Panc1 (cell line): ENCODE measurements around the gene WWOX.

Experiments
- POLR2AphosphoS5 ChIP-seq: IDR thresholded peaks from 2 replicates; pipeline ENCODE4 v1.6.1; 2012; ENCODE audit warnings: mild to moderate bottlenecking, low read depth, low read length, moderate library complexity
- SIN3A ChIP-seq: IDR thresholded peaks from 2 replicates; pipeline ENCODE4 v1.6.1; 2012; ENCODE audit warnings: low read depth, mild to moderate bottlenecking, low read length, moderate library complexity, borderline replicate concordance; ENCODE audit not compliant: insufficient read depth
- TCF7L2 ChIP-seq: IDR thresholded peaks from 2 replicates; pipeline ENCODE4 v1.6.1; 2011; ENCODE audit warnings: mild to moderate bottlenecking, low read depth, low read length, inconsistent platforms
- TF ChIP-seq, protein P1 (sequence below): fragments of 450-650 bp; IDR thresholded peaks from 2 replicates; pipeline ENCODE4 v1.5.1; 2017; ENCODE audit warnings: mild to moderate bottlenecking

GRCh38 chr16:78953526-78953925 is 854.1 kb downstream of the WWOX start:
- TF ChIP-seq, protein P1, sequence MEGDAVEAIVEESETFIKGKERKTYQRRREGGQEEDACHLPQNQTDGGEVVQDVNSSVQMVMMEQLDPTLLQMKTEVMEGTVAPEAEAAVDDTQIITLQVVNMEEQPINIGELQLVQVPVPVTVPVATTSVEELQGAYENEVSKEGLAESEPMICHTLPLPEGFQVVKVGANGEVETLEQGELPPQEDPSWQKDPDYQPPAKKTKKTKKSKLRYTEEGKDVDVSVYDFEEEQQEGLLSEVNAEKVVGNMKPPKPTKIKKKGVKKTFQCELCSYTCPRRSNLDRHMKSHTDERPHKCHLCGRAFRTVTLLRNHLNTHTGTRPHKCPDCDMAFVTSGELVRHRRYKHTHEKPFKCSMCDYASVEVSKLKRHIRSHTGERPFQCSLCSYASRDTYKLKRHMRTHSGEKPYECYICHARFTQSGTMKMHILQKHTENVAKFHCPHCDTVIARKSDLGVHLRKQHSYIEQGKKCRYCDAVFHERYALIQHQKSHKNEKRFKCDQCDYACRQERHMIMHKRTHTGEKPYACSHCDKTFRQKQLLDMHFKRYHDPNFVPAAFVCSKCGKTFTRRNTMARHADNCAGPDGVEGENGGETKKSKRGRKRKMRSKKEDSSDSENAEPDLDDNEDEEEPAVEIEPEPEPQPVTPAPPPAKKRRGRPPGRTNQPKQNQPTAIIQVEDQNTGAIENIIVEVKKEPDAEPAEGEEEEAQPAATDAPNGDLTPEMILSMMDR, result no peak
- TF ChIP-seq POLR2AphosphoS5 (no peak), SIN3A (no peak), TCF7L2 (no peak)
